Measurements from ENCODE around the gene TANGO6. TPM values are rescaled to one million over a fixed set of nuclear protein-coding genes. Genes with fewer than 3 reads are reported as not detected.

Gene TANGO6
- total and polyA plus RNA-seq, 9 donors, result 4.7 to 27.8 (median 15.5) TPM

GRCh38 chr16:69114346-69114975, 271.1 kb downstream of the TANGO6 start:
- no peaks in the 10 kb centered on the region for H3K27me3 ChIP-seq
- no peak for TF ChIP-seq POLR2A (IDR thresholded peaks at IDR 0.05)
- TF ChIP-seq CTCF (IDR thresholded peaks at IDR 0.05), result no peak
- TF ChIP-seq EP300 (IDR thresholded peaks at IDR 0.05), result no peak
- H3K9me3 ChIP-seq, result no peaks in the 10 kb centered on the region
- H3K4me1 ChIP-seq (ENCODE audit: insufficient read depth), result no peaks in the 10 kb centered on the region
- no peak overlapping the region for H3K27ac ChIP-seq
- WGBS, 3 donors, result 91 to 94% (median 94%) methylated on average over 22 to 25 of the region's 25 CpGs
- DNase-seq, result peak in 1 of 5 donors; percentile 23
- no peak overlapping the region for H3K4me3 ChIP-seq
- no peaks in the 10 kb centered on the region for H3K36me3 ChIP-seq
- intact Hi-C loops (cut with DNase I), result no loop called here

- TF ChIP-seq EP300 (IDR thresholded peaks at IDR 0.05) (no peak), POLR2A (IDR thresholded peaks at IDR 0.05) (no peak), CTCF (IDR thresholded peaks at IDR 0.05) (no peak)
- Histone ChIP-seq H3K36me3 (no peaks in the 10 kb centered on the region), H3K4me1 (ENCODE audit: insufficient read depth) (no peaks in the 10 kb centered on the region), H3K27ac (no peak overlapping the region), H3K9me3 (no peaks in the 10 kb centered on the region), H3K4me3 (no peak overlapping the region), H3K27me3 (no peaks in the 10 kb centered on the region)
- DNase-seq, result no peak
- WGBS, 3 donors, result 96 to 98% (median 97%) methylated on average over 6 of the region's 6 CpGs
- intact Hi-C loops (cut with DNase I), result loop anchor here in 1 of 4 donors (5.0 kb wide), 1 partner anchor 263 kb away; no protein-coding TSS in a partner anchor
Observed at GRCh38 chr16:69114976-69115355, 271.6 kb downstream of the TANGO6 start.

GRCh38 chr16:69115361-69115760, 272.0 kb downstream of the TANGO6 start:
- H3K27me3 ChIP-seq, result no peaks in the 10 kb centered on the region
- TF ChIP-seq POLR2A (IDR thresholded peaks at IDR 0.05) (no peak), CTCF (IDR thresholded peaks at IDR 0.05) (no peak), EP300 (IDR thresholded peaks at IDR 0.05) (no peak)
- peak in 1 of 5 donors; percentile 11 for DNase-seq
- intact Hi-C loops (cut with DNase I), result loop anchor here in 1 of 4 donors (5.0 kb wide), 1 partner anchor 263 kb away; no protein-coding TSS in a partner anchor
- H3K4me1 ChIP-seq (ENCODE audit: insufficient read depth), result no peaks in the 10 kb centered on the region
- no peaks in the 10 kb centered on the region for H3K36me3 ChIP-seq
- 95 to 96% (median 96%) methylated on average over 5 of the region's 5 CpGs for WGBS, 3 donors
- no peaks in the 10 kb centered on the region for H3K9me3 ChIP-seq
- no peak overlapping the region for H3K4me3 ChIP-seq
- H3K27ac ChIP-seq, result no peak overlapping the region

GRCh38 chr16:69115837-69116236, 272.5 kb downstream of the TANGO6 start:
- H3K36me3 ChIP-seq, result no peaks in the 10 kb centered on the region
- no peak overlapping the region for H3K4me3 ChIP-seq
- DNase-seq, result no peak
- H3K4me1 ChIP-seq (ENCODE audit: insufficient read depth), result no peaks in the 10 kb centered on the region
- no peak for TF ChIP-seq CTCF (IDR thresholded peaks at IDR 0.05)
- TF ChIP-seq EP300 (IDR thresholded peaks at IDR 0.05), result no peak
- no peak for TF ChIP-seq POLR2A (IDR thresholded peaks at IDR 0.05)
- no peak overlapping the region for H3K27ac ChIP-seq
- 65 to 78% (median 67%) methylated on average over 1 of the region's 1 CpG for WGBS, 3 donors
- intact Hi-C loops (cut with DNase I), result loop anchor here in 1 of 4 donors (5.0 kb wide), 1 partner anchor 264 kb away; no protein-coding TSS in a partner anchor
- H3K27me3 ChIP-seq, result no peaks in the 10 kb centered on the region
- no peaks in the 10 kb centered on the region for H3K9me3 ChIP-seq

Data from ovary (tissue), 9 donors.